ENCODE data around the gene SERPINB7. TPM values are rescaled to one million over a fixed set of nuclear protein-coding genes. Genes with fewer than 3 reads are reported as not detected.

SERPINB7 gene
- total RNA-seq, 1 donor from 2014 or later, result not detected

GRCh38 chr18:63741769-63742168, 33.4 kb upstream of the SERPINB7 start:
- no peak for TF ChIP-seq CTCF (IDR thresholded peaks at IDR 0.05; ENCODE audit: unreplicated experiment)

GRCh38 chr18:63747006-63747405, 28.2 kb upstream of the SERPINB7 start:
- Mint-ChIP-seq H3K9me3 (ENCODE audit: unreplicated experiment) (no peaks in the 10 kb centered on the region), H3K27ac (ENCODE audit: unreplicated experiment) (no peak overlapping the region), H3K4me3 (ENCODE audit: unreplicated experiment) (no peak overlapping the region), H3K27me3 (ENCODE audit: unreplicated experiment) (no peaks in the 10 kb centered on the region), H3K4me1 (ENCODE audit: unreplicated experiment) (no peaks in the 10 kb centered on the region), H3K36me3 (ENCODE audit: low read depth, unreplicated experiment) (no peaks in the 10 kb centered on the region)
- no peak for DNase-seq (ENCODE audit: low spot score)
- no peak for TF ChIP-seq CTCF (IDR thresholded peaks at IDR 0.05; ENCODE audit: unreplicated experiment)

More at GRCh38 chr18:63741769-63742168, 33.4 kb upstream of the SERPINB7 start:
- DNase-seq (ENCODE audit: low spot score), result no peak
- Mint-ChIP-seq H3K27ac (ENCODE audit: unreplicated experiment) (no peak overlapping the region), H3K4me1 (ENCODE audit: unreplicated experiment) (no peaks in the 10 kb centered on the region), H3K36me3 (ENCODE audit: low read depth, unreplicated experiment) (no peaks in the 10 kb centered on the region), H3K27me3 (ENCODE audit: unreplicated experiment) (no peaks in the 10 kb centered on the region), H3K9me3 (ENCODE audit: unreplicated experiment) (no peaks in the 10 kb centered on the region), H3K4me3 (ENCODE audit: unreplicated experiment) (no peak overlapping the region)

- no peak for DNase-seq (ENCODE audit: low spot score)
- Mint-ChIP-seq H3K4me1 (ENCODE audit: unreplicated experiment) (peaks cover 2% of the 10 kb centered on the region), H3K27me3 (ENCODE audit: unreplicated experiment) (peaks cover 2% of the 10 kb centered on the region), H3K36me3 (ENCODE audit: low read depth, unreplicated experiment) (no peaks in the 10 kb centered on the region), H3K27ac (ENCODE audit: unreplicated experiment) (no peak overlapping the region), H3K9me3 (ENCODE audit: unreplicated experiment) (no peaks in the 10 kb centered on the region), H3K4me3 (ENCODE audit: unreplicated experiment) (no peak overlapping the region)
- TF ChIP-seq CTCF (IDR thresholded peaks at IDR 0.05; ENCODE audit: unreplicated experiment), result no peak
Measured at GRCh38 chr18:63749489-63749888, 25.7 kb upstream of the SERPINB7 start.

- Mint-ChIP-seq H3K4me3 (ENCODE audit: unreplicated experiment) (no peak overlapping the region), H3K4me1 (ENCODE audit: unreplicated experiment) (peaks cover 2% of the 10 kb centered on the region), H3K9me3 (ENCODE audit: unreplicated experiment) (no peaks in the 10 kb centered on the region), H3K27ac (ENCODE audit: unreplicated experiment) (no peak overlapping the region), H3K27me3 (ENCODE audit: unreplicated experiment) (peaks cover 2% of the 10 kb centered on the region), H3K36me3 (ENCODE audit: low read depth, unreplicated experiment) (no peaks in the 10 kb centered on the region)
- TF ChIP-seq CTCF (IDR thresholded peaks at IDR 0.05; ENCODE audit: unreplicated experiment), result no peak
- DNase-seq (ENCODE audit: low spot score), result no peak
Measured at GRCh38 chr18:63752636-63753035, 22.6 kb upstream of the SERPINB7 start.

GRCh38 chr18:63753676-63754075, 21.5 kb upstream of the SERPINB7 start:
- no peak overlapping the region for H3K4me3 Mint-ChIP-seq (ENCODE audit: unreplicated experiment)
- no peak for TF ChIP-seq CTCF (IDR thresholded peaks at IDR 0.05; ENCODE audit: unreplicated experiment)
- peaks cover 2% of the 10 kb centered on the region for H3K4me1 Mint-ChIP-seq (ENCODE audit: unreplicated experiment)
- no peaks in the 10 kb centered on the region for H3K36me3 Mint-ChIP-seq (ENCODE audit: low read depth, unreplicated experiment)
- no peaks in the 10 kb centered on the region for H3K9me3 Mint-ChIP-seq (ENCODE audit: unreplicated experiment)
- peaks cover 2% of the 10 kb centered on the region for H3K27me3 Mint-ChIP-seq (ENCODE audit: unreplicated experiment)
- no peak overlapping the region for H3K27ac Mint-ChIP-seq (ENCODE audit: unreplicated experiment)
- DNase-seq (ENCODE audit: low spot score), result no peak
